ENCODE results near the gene PAX1.

Gene PAX1

DNA sequence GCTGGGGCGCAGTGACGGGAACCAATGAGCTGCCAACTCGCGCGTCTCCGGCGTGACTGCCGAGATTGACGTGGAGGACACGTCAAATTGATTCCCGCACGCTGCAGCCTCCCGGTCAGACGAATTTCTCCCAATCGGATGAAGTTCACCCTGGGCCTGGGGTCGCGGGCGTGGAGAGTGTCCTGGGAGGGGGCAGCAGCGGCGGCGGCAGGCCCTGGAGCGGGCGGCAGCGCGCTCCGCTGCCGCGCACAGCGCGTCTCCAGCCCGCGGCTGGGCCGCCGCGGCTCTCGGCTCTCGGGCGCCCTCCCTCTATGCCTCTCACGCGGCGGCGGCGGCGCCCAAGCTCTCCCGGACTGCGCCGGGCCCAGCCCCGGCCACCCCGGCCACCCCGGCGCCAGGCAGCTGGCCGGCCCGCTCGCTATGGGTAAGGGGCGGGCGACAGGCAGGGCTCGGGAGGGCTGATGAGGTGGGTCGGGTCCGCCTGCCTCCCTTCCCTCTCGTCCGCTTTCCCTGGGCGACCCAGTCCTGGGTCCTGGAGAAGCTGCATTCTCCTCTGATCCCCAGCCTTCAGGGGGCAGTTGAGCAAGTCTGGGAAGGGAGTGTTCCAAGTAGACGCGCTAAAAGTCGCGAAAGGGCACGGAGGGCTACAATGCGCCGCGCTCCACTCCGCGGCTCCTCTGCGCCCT is at the start of gene PAX1:
Gene PAX1, plus strand, starts transcription at position 90 of the 686 bp plus-strand sequence. Its CDS starts 49 bp downstream, at position 139.
- H3K9ac ChIP-seq, result peak within 1 kb of the TSS; percentile 99
- H3K27ac ChIP-seq, result peak within 1 kb of the TSS; percentile 100
- H3K27me3 ChIP-seq (ENCODE audit: control insufficient read depth, insufficient read depth, low read length), result no peaks in the 10 kb centered on the region
- no peak within 1 kb of the TSS for H2AFZ ChIP-seq
- H3K79me2 ChIP-seq, result peaks cover 89% of the 10 kb centered on the region
- peaks cover 3% of the 10 kb centered on the region for H3K4me1 ChIP-seq
- H3K4me3 ChIP-seq (ENCODE audit: low read depth, low read length), result peak within 1 kb of the TSS; percentile 98
- H3K9me3 ChIP-seq (ENCODE audit: control insufficient read depth, low read length), result no peaks in the 10 kb centered on the region
- H3K36me3 ChIP-seq (ENCODE audit: control insufficient read depth, insufficient read depth, low read length), result peaks cover 27% of the 10 kb centered on the region
- TF ChIP-seq, protein P1, sequence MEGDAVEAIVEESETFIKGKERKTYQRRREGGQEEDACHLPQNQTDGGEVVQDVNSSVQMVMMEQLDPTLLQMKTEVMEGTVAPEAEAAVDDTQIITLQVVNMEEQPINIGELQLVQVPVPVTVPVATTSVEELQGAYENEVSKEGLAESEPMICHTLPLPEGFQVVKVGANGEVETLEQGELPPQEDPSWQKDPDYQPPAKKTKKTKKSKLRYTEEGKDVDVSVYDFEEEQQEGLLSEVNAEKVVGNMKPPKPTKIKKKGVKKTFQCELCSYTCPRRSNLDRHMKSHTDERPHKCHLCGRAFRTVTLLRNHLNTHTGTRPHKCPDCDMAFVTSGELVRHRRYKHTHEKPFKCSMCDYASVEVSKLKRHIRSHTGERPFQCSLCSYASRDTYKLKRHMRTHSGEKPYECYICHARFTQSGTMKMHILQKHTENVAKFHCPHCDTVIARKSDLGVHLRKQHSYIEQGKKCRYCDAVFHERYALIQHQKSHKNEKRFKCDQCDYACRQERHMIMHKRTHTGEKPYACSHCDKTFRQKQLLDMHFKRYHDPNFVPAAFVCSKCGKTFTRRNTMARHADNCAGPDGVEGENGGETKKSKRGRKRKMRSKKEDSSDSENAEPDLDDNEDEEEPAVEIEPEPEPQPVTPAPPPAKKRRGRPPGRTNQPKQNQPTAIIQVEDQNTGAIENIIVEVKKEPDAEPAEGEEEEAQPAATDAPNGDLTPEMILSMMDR (IDR thresholded peaks at IDR 0.05), result no peak
- H3K4me2 ChIP-seq (ENCODE audit: low read length), result peak within 1 kb of the TSS; percentile 88

DNA sequence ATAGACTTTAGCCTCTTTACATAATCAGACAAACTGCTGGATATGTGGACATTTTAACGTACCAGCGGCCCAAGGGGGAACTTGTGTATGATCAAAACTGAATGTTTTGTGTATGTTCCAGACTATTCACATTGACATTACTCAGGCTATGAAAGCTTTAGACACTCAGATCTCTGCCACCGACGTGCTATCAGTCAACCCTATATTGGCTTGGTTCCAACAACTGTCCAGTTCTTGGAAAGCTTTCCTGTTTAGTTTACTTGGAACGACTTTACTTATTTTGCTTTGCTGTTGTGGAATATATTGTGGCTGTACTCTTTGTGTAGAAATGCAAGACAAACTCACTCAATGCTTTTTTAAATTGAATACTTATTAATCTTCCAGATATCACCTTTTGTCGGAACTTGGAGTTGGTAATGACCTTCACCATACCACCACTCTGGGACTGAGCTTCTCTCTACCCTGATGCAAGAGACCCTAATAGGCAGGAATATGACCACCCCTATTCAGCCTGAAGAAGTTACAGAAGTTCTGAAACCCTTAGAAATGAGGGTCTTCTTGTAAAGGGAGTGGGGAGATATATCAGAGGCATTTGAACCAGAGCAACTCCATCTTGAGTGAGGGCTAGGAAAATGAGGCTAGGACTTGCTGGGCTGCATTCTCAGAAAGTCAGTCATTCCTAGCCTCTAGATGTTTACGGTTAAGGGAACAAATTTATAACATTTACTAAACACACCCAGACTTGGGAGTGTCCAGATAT is 49.0 kb upstream of the PAX1 start:
- no peak overlapping the region for H3K4me3 ChIP-seq (ENCODE audit: low read depth, low read length)
- H3K27ac ChIP-seq, result no peak overlapping the region
- peaks cover 23% of the 10 kb centered on the region for H3K79me2 ChIP-seq
- H3K9ac ChIP-seq, result no peak overlapping the region
- peaks cover 40% of the 10 kb centered on the region for H3K4me1 ChIP-seq
- H3K4me2 ChIP-seq (ENCODE audit: low read length), result peak overlapping the region; percentile 13
- no peaks in the 10 kb centered on the region for H3K9me3 ChIP-seq (ENCODE audit: control insufficient read depth, low read length)
- H3K36me3 ChIP-seq (ENCODE audit: control insufficient read depth, insufficient read depth, low read length), result no peaks in the 10 kb centered on the region
- H2AFZ ChIP-seq, result peak overlapping the region; percentile 26
- no peaks in the 10 kb centered on the region for H3K27me3 ChIP-seq (ENCODE audit: control insufficient read depth, insufficient read depth, low read length)
- TF ChIP-seq, protein P1 (IDR thresholded peaks at IDR 0.05), result no peak

DNA sequence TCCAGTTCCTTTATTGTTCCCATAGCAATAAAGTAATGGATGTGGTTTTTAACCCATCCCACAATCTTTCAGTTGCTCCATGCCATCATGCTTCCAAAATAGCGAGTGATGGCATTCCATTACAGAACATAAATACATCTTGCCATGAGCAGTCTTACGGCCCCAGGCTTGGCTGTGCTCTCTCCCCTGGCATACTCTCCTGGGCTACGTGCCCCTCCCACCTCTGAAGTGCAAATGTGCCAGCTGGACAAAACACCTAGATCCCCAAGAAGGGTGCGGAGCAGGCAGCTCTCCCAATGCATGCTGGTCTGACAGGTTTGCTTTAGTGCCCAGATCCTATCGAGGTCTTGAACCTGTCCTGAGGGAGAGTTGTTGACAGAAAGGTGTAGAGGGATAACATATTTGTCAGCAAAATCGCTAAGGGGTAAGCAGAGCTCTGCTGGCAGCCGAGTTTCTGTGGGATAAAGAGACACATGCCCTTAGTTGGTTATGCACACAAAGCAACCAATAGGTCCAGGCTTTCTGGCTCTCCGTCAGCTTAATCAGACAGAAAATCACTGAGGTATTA is 43.9 kb upstream of the PAX1 start:
- Histone ChIP-seq H3K27me3 (ENCODE audit: control insufficient read depth, insufficient read depth, low read length) (no peaks in the 10 kb centered on the region), H3K9ac (no peak overlapping the region), H3K27ac (peak overlapping the region; percentile 99), H3K79me2 (peaks cover 26% of the 10 kb centered on the region), H3K4me2 (ENCODE audit: low read length) (peak overlapping the region; percentile 60), H3K9me3 (ENCODE audit: control insufficient read depth, low read length) (no peaks in the 10 kb centered on the region), H2AFZ (no peak overlapping the region), H3K36me3 (ENCODE audit: control insufficient read depth, insufficient read depth, low read length) (no peaks in the 10 kb centered on the region), H3K4me1 (peaks cover 50% of the 10 kb centered on the region), H3K4me3 (ENCODE audit: low read depth, low read length) (peak overlapping the region; percentile 4)
- TF ChIP-seq, protein P1 (IDR thresholded peaks at IDR 0.05), result no peak

DNA sequence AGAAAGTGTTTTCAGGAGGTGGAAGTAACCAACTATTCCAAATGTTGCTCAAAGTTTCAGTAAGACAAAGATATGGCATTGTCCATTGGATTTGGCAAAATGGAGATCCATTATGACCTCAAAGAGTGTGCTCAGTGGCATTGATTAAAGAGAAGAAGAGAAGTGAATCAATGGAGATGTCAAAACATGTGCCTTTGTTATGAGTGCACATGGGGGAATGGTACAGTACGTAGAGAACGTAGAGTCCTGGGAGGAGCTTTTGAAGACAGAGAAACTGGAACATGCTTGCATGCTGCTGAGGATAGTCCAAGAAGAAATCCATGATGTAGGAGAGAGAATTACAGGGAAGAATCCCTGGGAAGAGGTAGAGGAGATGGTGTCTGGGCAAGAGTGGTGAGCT is 42.0 kb upstream of the PAX1 start:
- TF ChIP-seq, protein P1 (IDR thresholded peaks at IDR 0.05), result no peak
- H3K4me2 ChIP-seq (ENCODE audit: low read length), result no peak overlapping the region
- no peak overlapping the region for H3K4me3 ChIP-seq (ENCODE audit: low read depth, low read length)
- H3K27ac ChIP-seq, result peak overlapping the region; percentile 99
- H3K9me3 ChIP-seq (ENCODE audit: control insufficient read depth, low read length), result no peaks in the 10 kb centered on the region
- peak overlapping the region; percentile 14 for H2AFZ ChIP-seq
- H3K79me2 ChIP-seq, result peaks cover 20% of the 10 kb centered on the region
- no peaks in the 10 kb centered on the region for H3K27me3 ChIP-seq (ENCODE audit: control insufficient read depth, insufficient read depth, low read length)
- H3K36me3 ChIP-seq (ENCODE audit: control insufficient read depth, insufficient read depth, low read length), result no peaks in the 10 kb centered on the region
- H3K9ac ChIP-seq, result no peak overlapping the region
- peaks cover 51% of the 10 kb centered on the region for H3K4me1 ChIP-seq
